Right atrium auricular region (tissue), 2 donors: ENCODE data around the gene TAF3. TPM values are rescaled to one million over a fixed set of nuclear protein-coding genes. Genes with fewer than 3 reads are reported as not detected.

Source experiments
- DNase-seq: peaks from one replicate; pipeline ENCODE4 v3.0.0-alpha.2; 2019; ENCODE audit warnings: low spot score
- H3K27ac ChIP-seq, 2 donors: fragments of 200-600 bp; sonication (generic); 1 replicate in 1 of 2; 2 replicates in 1 of 2; pipeline ENCODE4 v1.5.1; 2016 to 2019
- H3K27me3 ChIP-seq, 2 donors: fragments of 200-600 bp; sonication (generic); one replicate each; pipeline versions ENCODE4 v1.5.1 to v1.6.0; 2017 to 2019
- H3K36me3 ChIP-seq: fragments of 200-600 bp; sonication (generic); one replicate; pipeline ENCODE4 v1.5.1; 2016
- H3K4me1 ChIP-seq, 2 donors: fragments of 200-600 bp; sonication (generic); one replicate each; pipeline versions ENCODE4 v1.5.1 to v1.6.0; 2017 to 2019
- H3K4me3 ChIP-seq, 2 donors: fragments of 200-600 bp; sonication (generic); 1 replicate in 1 of 2; 2 replicates in 1 of 2; pipeline ENCODE4 v1.5.1; 2017 to 2019; ENCODE audit warnings: mild to moderate bottlenecking in 1 of 2, moderate library complexity in 1 of 2
- H3K9me3 ChIP-seq, 2 donors: fragments of 200-600 bp; sonication (generic); one replicate each; pipeline ENCODE4 v1.5.1; 2019
- total RNA-seq, 2 donors: library from RNA; depleted of rRNA; stranded (reverse); fragments of >200 nt; gene quantifications; one replicate each; pipeline ENCODE4 v1.1.0, GENCODE V29; 2016
- TF ChIP-seq, protein P1 (sequence below), 2 donors: fragments of 200-600 bp; sonication (generic); IDR thresholded peaks; one replicate each; pipeline ENCODE4 v1.5.1; 2019; ENCODE audit warnings: antibody characterized with exemption in 2 of 2

Gene TAF3
- total RNA-seq, 2 donors from 2014 or later: 4.6 to 6.1 TPM

DNA sequence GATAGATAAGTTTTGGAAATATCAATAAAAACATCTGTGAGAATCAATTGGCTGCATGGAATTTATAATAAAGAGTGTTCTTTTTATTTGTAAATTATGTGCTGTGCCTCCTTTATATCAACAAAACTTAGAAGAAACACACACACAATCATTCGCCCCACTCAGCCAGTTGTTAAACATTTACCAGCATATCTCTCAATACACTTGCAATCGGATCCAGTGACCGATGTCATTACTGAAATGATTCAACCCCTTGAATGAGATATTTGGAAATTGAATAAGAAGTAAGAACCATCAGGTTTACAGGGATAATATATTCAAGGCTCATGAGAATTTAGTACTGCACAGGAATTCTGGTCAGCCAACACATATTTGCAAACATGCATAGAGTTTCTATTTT is 35.6 kb downstream of the TAF3 start:
- H3K27me3 ChIP-seq: no peaks in the 10 kb centered on the region
- DNase-seq: no peak
- no peaks in the 10 kb centered on the region for H3K9me3 ChIP-seq
- H3K4me3 ChIP-seq: no peak overlapping the region
- no peak overlapping the region for H3K27ac ChIP-seq
- no peaks in the 10 kb centered on the region for H3K36me3 ChIP-seq
- TF ChIP-seq, protein P1, sequence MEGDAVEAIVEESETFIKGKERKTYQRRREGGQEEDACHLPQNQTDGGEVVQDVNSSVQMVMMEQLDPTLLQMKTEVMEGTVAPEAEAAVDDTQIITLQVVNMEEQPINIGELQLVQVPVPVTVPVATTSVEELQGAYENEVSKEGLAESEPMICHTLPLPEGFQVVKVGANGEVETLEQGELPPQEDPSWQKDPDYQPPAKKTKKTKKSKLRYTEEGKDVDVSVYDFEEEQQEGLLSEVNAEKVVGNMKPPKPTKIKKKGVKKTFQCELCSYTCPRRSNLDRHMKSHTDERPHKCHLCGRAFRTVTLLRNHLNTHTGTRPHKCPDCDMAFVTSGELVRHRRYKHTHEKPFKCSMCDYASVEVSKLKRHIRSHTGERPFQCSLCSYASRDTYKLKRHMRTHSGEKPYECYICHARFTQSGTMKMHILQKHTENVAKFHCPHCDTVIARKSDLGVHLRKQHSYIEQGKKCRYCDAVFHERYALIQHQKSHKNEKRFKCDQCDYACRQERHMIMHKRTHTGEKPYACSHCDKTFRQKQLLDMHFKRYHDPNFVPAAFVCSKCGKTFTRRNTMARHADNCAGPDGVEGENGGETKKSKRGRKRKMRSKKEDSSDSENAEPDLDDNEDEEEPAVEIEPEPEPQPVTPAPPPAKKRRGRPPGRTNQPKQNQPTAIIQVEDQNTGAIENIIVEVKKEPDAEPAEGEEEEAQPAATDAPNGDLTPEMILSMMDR (IDR thresholded peaks at IDR 0.05): no peak
- H3K4me1 ChIP-seq: peaks cover 0 to 11% of the 10 kb centered on the region in 2 donors

DNA sequence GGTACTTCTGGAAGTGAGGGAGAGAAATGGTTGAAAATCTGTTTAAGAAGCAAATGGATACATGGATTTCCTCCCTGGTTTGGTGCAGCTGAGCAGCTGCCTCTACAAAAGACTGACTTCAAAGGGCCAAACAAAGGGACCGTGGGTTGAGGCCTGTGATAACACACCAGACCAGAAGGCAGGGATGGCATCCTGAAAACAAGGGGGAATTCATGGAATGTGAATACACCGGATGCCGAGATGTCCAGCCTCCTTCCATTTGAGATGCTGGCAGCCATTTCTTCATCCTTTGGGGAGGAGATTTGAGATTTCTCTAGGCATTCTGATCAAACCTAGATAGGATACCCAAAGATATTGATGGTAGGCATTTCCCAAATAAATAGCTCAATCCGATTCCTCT is 36.9 kb downstream of the TAF3 start:
- TF ChIP-seq, protein P1 (IDR thresholded peaks at IDR 0.05): no peak
- no peaks in the 10 kb centered on the region for H3K9me3 ChIP-seq
- no peaks in the 10 kb centered on the region for H3K36me3 ChIP-seq
- no peak overlapping the region for H3K27ac ChIP-seq
- peaks cover 0 to 11% of the 10 kb centered on the region in 2 donors for H3K4me1 ChIP-seq
- no peaks in the 10 kb centered on the region for H3K27me3 ChIP-seq
- H3K4me3 ChIP-seq: no peak overlapping the region
- no peak for DNase-seq

DNA sequence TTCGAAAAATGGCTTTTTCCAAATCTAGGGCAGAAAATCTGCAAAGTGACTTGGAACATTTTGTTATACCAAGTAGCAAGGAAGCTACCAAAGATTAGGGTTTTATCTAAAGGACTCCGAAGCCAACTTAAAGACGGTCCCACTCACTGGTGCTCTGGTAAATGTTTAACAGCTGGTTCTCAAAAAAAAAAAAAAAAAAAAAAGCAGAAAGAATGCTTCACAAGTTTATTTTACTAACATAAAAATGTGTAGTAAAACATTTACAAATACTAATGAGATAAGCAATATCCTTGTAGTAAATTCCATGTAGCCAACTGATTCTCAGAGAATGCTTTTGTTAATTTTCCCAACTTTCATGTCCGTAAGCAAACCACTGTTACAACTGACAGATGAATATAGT is 38.4 kb downstream of the TAF3 start:
- no peak overlapping the region for H3K4me3 ChIP-seq
- no peaks in the 10 kb centered on the region for H3K36me3 ChIP-seq
- no peaks in the 10 kb centered on the region for H3K27me3 ChIP-seq
- TF ChIP-seq, protein P1 (IDR thresholded peaks at IDR 0.05): no peak
- H3K27ac ChIP-seq: no peak overlapping the region
- H3K4me1 ChIP-seq: peaks cover 0 to 11% of the 10 kb centered on the region in 2 donors
- DNase-seq: no peak
- peaks cover 5 to 7% of the 10 kb centered on the region in 2 donors for H3K9me3 ChIP-seq

DNA sequence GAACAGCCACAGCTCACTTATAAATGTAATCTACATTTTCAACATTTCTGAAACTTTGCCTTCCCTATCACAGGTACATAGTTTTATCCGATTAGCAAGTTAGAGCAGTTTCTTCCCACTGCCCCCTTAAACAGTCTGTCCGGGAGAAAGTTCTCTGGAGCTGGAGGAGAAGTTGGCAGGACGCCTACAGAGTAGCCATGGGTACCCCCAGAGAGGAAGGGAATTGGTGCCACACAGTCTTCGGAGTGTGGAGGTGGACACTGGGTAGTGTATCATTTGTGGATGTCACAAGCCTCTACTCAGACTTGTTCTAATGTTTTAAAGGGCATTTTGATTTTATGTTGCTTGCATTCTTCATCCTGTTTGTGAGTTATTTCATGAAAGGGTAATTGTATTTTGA is 39.0 kb downstream of the TAF3 start:
- no peak for DNase-seq
- H3K36me3 ChIP-seq: no peaks in the 10 kb centered on the region
- H3K27me3 ChIP-seq: no peaks in the 10 kb centered on the region
- no peak overlapping the region for H3K27ac ChIP-seq
- no peak overlapping the region for H3K4me3 ChIP-seq
- peaks cover 0 to 11% of the 10 kb centered on the region in 2 donors for H3K4me1 ChIP-seq
- H3K9me3 ChIP-seq: peaks cover 7 to 12% of the 10 kb centered on the region in 2 donors
- TF ChIP-seq, protein P1 (IDR thresholded peaks at IDR 0.05): no peak

DNA sequence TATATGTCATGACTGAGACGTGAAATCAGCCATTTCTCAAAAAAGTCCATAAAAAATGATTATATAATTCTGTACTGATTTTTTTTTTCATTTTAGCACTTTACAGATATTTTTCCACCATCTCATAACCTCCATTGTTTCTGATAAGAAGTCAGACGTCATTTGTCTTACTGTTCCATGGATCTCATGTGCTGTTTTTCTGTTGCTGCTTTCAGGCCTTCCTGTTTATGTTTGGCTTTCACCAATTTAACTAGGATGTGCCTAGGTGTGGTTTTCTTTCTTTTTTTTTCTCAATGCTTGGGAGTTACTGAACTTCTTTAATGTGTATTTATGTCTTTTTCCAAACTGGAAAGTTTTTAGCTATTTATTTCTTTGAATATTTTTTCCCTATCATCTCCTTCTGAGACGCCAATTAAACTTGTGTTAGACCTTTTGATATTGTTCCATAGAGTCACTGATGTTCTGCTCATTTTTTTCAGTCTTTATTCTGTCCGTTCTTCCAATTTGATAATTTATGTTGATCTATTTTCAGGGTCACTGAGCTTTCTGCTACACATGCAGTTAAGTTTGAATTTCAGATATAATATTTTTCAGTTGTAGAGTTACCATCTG is 43.3 kb downstream of the TAF3 start:
- H3K4me3 ChIP-seq: no peak overlapping the region
- TF ChIP-seq, protein P1 (IDR thresholded peaks at IDR 0.05): no peak
- H3K9me3 ChIP-seq: peaks cover 7 to 18% of the 10 kb centered on the region in 2 donors
- peaks cover 0 to 5% of the 10 kb centered on the region in 2 donors for H3K4me1 ChIP-seq
- no peaks in the 10 kb centered on the region for H3K36me3 ChIP-seq
- DNase-seq: no peak
- no peaks in the 10 kb centered on the region for H3K27me3 ChIP-seq
- H3K27ac ChIP-seq: no peak overlapping the region

DNA sequence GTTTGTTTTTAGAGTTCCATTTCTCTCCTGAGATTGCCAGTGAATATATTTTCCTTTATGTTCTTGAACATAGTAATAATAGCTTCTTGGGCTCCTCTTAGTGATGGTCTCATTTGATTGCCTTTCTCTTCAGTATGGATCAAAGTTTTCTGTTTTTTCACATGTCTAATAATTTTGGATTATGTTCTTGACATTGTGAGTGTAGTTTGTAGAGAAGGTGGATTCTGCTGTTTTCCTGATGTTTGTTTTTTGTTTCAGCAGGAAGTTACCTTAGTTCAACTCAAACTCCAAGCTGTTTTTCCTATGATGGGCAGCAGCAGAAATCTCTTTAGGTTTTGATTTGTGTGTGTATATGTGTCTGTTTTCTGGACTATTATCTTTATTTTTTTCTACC is 43.8 kb downstream of the TAF3 start:
- Histone ChIP-seq H3K4me3 (no peak overlapping the region), H3K4me1 (peaks cover 0 to 2% of the 10 kb centered on the region in 2 donors), H3K9me3 (peaks cover 7 to 18% of the 10 kb centered on the region in 2 donors), H3K27ac (no peak overlapping the region), H3K36me3 (no peaks in the 10 kb centered on the region), H3K27me3 (no peaks in the 10 kb centered on the region)
- TF ChIP-seq, protein P1 (IDR thresholded peaks at IDR 0.05): no peak
- no peak for DNase-seq
